ENCODE results near the gene FBXO11.

DNA sequence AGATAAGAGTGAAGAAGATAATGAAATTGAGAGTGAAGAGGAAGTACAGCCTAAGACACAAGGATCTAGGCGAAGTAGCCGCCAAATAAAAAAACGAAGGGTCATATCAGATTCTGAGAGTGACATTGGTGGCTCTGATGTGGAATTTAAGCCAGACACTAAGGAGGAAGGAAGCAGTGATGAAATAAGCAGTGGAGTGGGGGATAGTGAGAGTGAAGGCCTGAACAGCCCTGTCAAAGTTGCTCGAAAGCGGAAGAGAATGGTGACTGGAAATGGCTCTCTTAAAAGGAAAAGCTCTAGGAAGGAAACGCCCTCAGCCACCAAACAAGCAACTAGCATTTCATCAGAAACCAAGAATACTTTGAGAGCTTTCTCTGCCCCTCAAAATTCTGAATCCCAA, 107.7 kb downstream of the FBXO11 start:
- TF ChIP-seq POLR2A (IDR thresholded peaks at IDR 0.05; ENCODE audit: low read depth, low read length) (no peak), POLR2AphosphoS5 (IDR thresholded peaks at IDR 0.05; ENCODE audit: low read depth, low read length) (no peak), POU2F2 (IDR thresholded peaks at IDR 0.05; ENCODE audit: low read depth, low read length) (no peak), TAF1 (IDR thresholded peaks at IDR 0.05; ENCODE audit: low read depth, low read length) (no peak), SPI1 (IDR thresholded peaks at IDR 0.05; ENCODE audit: low read depth, low read length) (no peak)

Measured in GM12891 (cell line).